IMR-90 (cell line): ENCODE results near the gene AHCTF1.

Source experiments
- CEBPB ChIP-seq: IDR thresholded peaks from 2 replicates; pipeline ENCODE4 v1.6.1; 2012; ENCODE audit warnings: low read depth, low read length, improper control_type of control experiment
- CTCF ChIP-seq: conservative IDR thresholded peaks from 2 replicates; pipeline ENCODE4 v1.5.1; 2012; ENCODE audit warnings: mild to moderate bottlenecking, low read depth, low read length, improper control_type of control experiment
- FOS ChIP-seq: fragments of 150-350 bp; IDR thresholded peaks from 2 replicates; pipeline ENCODE4 v1.6.1; 2016; ENCODE audit warnings: low read depth, low read length
- MAFK ChIP-seq: IDR thresholded peaks from 2 replicates; pipeline ENCODE4 v1.6.1; 2012; ENCODE audit warnings: low read depth, low read length, improper control_type of control experiment
- NFE2L2 ChIP-seq: fragments of 150-350 bp; IDR thresholded peaks from 2 replicates; pipeline ENCODE4 v1.6.1; 2016; ENCODE audit warnings: low read depth, mild to moderate bottlenecking, low read length
- POLR2A ChIP-seq: IDR thresholded peaks from 2 replicates; pipeline ENCODE4 v1.6.1; 2012; ENCODE audit warnings: mild to moderate bottlenecking, low read depth, low read length
- RAD21 ChIP-seq: IDR thresholded peaks from 2 replicates; pipeline ENCODE4 v1.6.1; 2012; ENCODE audit warnings: low read length, improper control_type of control experiment

DNA sequence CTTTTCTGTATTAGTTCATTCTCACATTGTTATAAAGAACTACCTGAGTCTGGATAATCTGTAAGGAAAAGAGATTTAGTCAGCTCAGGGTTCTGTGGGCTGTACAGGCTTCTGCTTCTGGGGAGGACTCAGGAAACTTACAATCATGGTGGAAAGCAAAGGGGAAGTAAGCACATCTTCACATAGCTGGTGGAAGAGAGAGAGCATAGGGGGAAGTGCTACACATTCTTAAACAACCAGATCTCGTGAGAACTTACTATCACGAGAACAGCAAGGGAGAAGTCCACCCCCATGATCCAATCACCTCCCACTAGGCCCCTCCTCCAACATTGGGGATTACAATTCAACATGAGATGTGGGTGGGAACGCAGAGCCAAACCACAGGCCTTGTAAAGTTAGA is 37.9 kb upstream of the AHCTF1 start:
- no peak for TF ChIP-seq CTCF
- TF ChIP-seq POLR2A: no peak
- TF ChIP-seq FOS: no peak
- no peak for TF ChIP-seq MAFK
- no peak for TF ChIP-seq RAD21
- no peak for TF ChIP-seq CEBPB
- TF ChIP-seq NFE2L2: no peak
